ENCODE results near the gene DNAJC17.

DNA sequence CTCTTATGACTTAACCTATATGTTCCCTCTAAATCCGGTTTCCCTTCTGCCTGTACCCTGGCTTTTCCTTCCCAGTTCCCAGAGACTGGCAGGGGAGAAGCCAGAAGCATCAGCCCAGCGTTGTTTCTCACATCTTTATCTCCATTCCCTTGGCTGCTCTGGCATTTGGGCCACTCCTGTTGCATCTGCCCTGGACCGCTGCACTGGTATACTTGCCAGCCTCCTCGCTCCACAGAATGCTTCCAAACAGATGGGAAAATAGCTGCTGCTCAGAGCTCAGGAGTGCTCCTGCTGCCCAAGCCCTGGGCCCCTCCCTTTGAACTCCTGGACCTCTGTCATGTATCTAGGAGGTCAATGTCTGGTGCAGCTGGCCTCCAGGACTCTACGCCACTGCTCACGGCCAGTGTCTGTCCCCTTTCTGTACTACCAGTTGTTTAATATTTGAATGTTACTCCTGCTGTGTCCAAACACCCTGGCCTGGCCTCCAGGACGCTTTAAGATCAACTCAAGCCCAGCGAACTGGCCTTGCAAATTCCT lies 43.4 kb upstream of the DNAJC17 start:
- TF ChIP-seq EP300 (IDR thresholded peaks at IDR 0.05; ENCODE audit: low read depth) (no peak), POLR2AphosphoS5 (IDR thresholded peaks at IDR 0.05) (no peak)
- TF ChIP-seq, protein P1, sequence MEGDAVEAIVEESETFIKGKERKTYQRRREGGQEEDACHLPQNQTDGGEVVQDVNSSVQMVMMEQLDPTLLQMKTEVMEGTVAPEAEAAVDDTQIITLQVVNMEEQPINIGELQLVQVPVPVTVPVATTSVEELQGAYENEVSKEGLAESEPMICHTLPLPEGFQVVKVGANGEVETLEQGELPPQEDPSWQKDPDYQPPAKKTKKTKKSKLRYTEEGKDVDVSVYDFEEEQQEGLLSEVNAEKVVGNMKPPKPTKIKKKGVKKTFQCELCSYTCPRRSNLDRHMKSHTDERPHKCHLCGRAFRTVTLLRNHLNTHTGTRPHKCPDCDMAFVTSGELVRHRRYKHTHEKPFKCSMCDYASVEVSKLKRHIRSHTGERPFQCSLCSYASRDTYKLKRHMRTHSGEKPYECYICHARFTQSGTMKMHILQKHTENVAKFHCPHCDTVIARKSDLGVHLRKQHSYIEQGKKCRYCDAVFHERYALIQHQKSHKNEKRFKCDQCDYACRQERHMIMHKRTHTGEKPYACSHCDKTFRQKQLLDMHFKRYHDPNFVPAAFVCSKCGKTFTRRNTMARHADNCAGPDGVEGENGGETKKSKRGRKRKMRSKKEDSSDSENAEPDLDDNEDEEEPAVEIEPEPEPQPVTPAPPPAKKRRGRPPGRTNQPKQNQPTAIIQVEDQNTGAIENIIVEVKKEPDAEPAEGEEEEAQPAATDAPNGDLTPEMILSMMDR (IDR thresholded peaks at IDR 0.05): no peak
